Mononuclear cell (primary cell): Measurements from ENCODE around the gene CLASP1. TPM values are rescaled to one million over a fixed set of nuclear protein-coding genes. Genes with fewer than 3 reads are reported as not detected.

Experiments
- H3K27me3 ChIP-seq: 2 replicates; pipeline ENCODE4 v1.6.0; 2011; ENCODE audit warnings: low read length, control low read depth; ENCODE audit not compliant: insufficient read depth
- H3K4me1 ChIP-seq: 2 replicates; pipeline ENCODE4 v1.5.1; 2011; ENCODE audit warnings: mild to moderate bottlenecking, low read length, control low read depth; ENCODE audit not compliant: insufficient read depth
- H3K4me3 ChIP-seq: 2 replicates; pipeline ENCODE4 v1.5.1; 2011; ENCODE audit warnings: mild to moderate bottlenecking, low read length, moderate library complexity
- H3K9me3 ChIP-seq: 2 replicates; pipeline ENCODE4 v1.5.1; 2011; ENCODE audit warnings: low read depth, mild to moderate bottlenecking, control low read depth, low read length
- total RNA-seq: library from RNA; depleted of rRNA; stranded (reverse); fragments of >200 nt; gene quantifications from one replicate; pipeline ENCODE4 v1.2.3, GENCODE V29; 2012

Gene CLASP1
- total RNA-seq, 1 donor, result 74.6 TPM

DNA sequence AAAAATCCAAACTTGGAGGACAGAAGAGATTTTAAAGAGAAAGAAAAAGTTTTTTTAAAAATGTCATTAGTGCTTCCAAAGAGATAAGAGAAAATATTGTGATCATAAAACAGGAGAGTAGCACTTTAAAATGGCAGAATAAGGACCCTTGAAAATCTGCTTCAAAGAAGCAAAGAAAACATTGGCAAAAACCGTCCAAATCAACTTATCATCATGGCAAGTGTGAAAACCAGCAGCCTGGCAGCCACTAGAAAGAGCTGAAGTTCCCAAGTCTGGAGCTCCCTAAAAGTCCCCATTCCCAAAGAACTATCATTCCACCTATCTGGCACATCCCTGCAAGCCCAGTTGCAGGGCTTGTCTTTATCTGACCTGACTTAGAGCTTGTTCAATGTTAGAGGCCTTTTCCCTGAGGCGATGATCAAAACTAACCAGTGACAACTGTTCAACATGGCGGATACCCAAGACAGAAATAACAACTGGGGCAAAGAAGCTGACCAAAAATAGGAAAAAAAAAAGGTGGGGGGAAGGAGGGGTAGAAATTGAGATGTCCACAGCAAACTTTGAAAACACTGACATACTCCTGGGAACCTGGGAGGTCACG is 143.2 kb downstream of the CLASP1 start:
- no peaks in the 10 kb centered on the region for H3K9me3 ChIP-seq
- H3K4me1 ChIP-seq, result no peaks in the 10 kb centered on the region
- H3K27me3 ChIP-seq, result no peaks in the 10 kb centered on the region
- no peak overlapping the region for H3K4me3 ChIP-seq

DNA sequence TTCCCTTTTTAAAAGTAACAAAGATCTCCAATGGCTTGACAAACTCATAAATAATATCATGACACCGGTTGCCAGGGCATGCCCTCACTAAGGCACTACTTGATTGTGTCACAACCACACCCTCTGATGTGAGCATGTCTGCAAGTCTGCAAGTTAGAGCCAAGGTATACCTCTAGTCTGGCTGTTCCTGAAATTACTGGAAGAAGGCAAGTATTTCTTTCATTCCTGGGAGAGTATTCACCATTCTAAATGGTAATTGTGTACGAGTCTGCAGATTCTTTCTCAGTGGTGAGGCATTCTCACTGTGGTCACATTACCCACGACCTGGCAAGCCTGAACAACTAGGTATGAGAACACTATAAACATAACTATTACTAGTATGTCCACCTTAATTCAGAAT is 144.3 kb downstream of the CLASP1 start:
- Histone ChIP-seq H3K4me1 (no peaks in the 10 kb centered on the region), H3K27me3 (no peaks in the 10 kb centered on the region), H3K4me3 (no peak overlapping the region), H3K9me3 (no peaks in the 10 kb centered on the region)

GRCh38 chr2:121504316-121504715 is 144.9 kb downstream of the CLASP1 start:
- no peaks in the 10 kb centered on the region for H3K9me3 ChIP-seq
- H3K4me1 ChIP-seq, result no peaks in the 10 kb centered on the region
- no peaks in the 10 kb centered on the region for H3K27me3 ChIP-seq
- no peak overlapping the region for H3K4me3 ChIP-seq

GRCh38 chr2:121502781-121503180 is 146.5 kb downstream of the CLASP1 start:
- Histone ChIP-seq H3K27me3 (no peaks in the 10 kb centered on the region), H3K4me3 (no peak overlapping the region), H3K4me1 (no peaks in the 10 kb centered on the region), H3K9me3 (no peaks in the 10 kb centered on the region)

DNA sequence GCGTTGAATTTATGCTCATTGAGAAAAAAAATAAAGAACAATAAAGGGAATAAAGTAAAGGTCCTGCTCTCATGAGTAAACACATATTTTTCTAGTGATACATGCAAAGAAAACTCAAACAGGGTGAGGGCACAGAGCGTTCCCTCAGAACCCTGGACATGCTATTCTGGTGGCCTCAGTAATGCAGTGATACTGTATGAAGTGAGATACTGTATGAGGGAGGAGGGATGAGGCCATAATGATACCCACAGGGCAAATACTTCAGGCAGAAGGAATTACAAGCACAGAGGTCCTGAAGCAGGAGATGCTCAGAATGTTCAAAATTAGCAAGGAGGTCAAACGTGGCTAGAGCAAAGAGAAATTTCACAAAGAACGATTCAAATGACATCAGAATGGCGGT is 147.0 kb downstream of the CLASP1 start:
- no peak overlapping the region for H3K4me3 ChIP-seq
- H3K27me3 ChIP-seq, result no peaks in the 10 kb centered on the region
- H3K9me3 ChIP-seq, result no peaks in the 10 kb centered on the region
- no peaks in the 10 kb centered on the region for H3K4me1 ChIP-seq

GRCh38 chr2:121501554-121501953 is 147.7 kb downstream of the CLASP1 start:
- Histone ChIP-seq H3K4me1 (no peaks in the 10 kb centered on the region), H3K27me3 (no peaks in the 10 kb centered on the region), H3K9me3 (no peaks in the 10 kb centered on the region), H3K4me3 (no peak overlapping the region)

DNA sequence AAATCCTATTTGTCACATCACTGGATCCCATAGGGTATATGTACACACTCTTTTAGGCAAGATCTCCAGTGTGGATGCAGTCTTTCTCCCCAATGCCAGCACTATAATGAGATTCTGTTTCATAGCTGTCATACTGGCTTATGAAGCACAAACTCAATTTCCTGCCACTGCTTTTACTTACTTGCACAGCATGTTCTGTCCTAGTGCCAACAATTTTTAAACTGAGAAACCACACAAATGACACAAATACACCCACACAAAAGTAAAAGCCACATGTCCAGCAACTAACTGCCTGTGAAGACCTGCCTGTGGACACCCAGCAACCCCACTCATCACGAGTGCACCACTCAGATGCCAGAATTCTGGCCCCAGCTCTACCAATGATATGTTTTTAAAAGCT is 148.2 kb downstream of the CLASP1 start:
- H3K9me3 ChIP-seq, result no peaks in the 10 kb centered on the region
- no peaks in the 10 kb centered on the region for H3K4me1 ChIP-seq
- H3K27me3 ChIP-seq, result no peaks in the 10 kb centered on the region
- H3K4me3 ChIP-seq, result no peak overlapping the region

- Histone ChIP-seq H3K27me3 (no peaks in the 10 kb centered on the region), H3K4me1 (no peaks in the 10 kb centered on the region), H3K4me3 (no peak overlapping the region), H3K9me3 (no peaks in the 10 kb centered on the region)
Observed at GRCh38 chr2:121498731-121499130, 150.5 kb downstream of the CLASP1 start.

DNA sequence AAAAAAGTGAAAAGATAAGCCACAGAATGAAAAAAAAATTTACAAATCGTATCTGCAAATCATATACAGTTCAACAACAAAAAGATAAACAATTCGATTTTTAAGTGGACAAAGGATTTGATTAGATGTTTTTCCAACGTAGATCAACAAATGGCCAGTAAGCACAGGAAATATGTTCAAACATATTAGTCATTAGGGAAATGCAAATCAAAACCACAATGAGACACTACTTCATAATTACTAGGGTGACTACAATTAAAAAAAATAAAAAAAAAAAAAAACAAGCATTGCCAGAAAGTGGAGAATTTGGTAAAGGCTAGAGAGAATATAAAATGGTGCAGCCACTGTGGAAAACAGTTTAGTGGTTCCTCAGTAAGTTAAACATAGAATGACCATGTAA is 156.9 kb downstream of the CLASP1 start:
- H3K4me3 ChIP-seq, result no peak overlapping the region
- H3K9me3 ChIP-seq, result no peaks in the 10 kb centered on the region
- H3K27me3 ChIP-seq, result no peaks in the 10 kb centered on the region
- peaks cover 3% of the 10 kb centered on the region for H3K4me1 ChIP-seq

- no peak overlapping the region for H3K4me3 ChIP-seq
- no peaks in the 10 kb centered on the region for H3K9me3 ChIP-seq
- H3K4me1 ChIP-seq, result peaks cover 3% of the 10 kb centered on the region
- H3K27me3 ChIP-seq, result no peaks in the 10 kb centered on the region
Observed at GRCh38 chr2:121491518-121491917, 157.7 kb downstream of the CLASP1 start.

DNA sequence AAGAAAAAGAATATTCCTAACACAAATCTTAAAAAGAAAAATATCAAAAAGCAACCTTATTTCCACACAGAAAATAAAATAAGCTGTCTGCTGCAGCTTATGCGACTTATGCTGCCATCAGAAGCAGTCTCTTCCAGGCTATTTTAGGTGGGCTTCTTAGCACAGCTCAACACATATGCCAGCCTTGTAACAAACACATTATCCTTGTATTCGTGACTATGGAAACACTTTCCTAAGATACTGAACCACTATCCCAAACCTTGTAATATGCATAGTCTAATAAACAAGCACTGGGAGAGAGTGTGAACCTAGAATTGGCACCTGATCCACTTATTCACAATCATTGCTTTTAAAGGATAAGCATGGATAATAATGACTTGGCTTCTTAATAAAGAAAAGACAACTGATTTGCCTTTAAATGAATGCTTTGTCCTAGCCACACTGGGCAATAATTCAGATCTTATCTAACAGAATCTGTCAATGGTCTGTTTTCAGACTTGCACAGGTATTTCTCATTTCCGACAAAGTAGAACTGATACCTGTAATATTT is 158.6 kb downstream of the CLASP1 start:
- H3K9me3 ChIP-seq, result no peaks in the 10 kb centered on the region
- no peaks in the 10 kb centered on the region for H3K27me3 ChIP-seq
- H3K4me1 ChIP-seq, result peaks cover 3% of the 10 kb centered on the region
- no peak overlapping the region for H3K4me3 ChIP-seq

- Histone ChIP-seq H3K4me1 (peaks cover 3% of the 10 kb centered on the region), H3K27me3 (no peaks in the 10 kb centered on the region), H3K4me3 (no peak overlapping the region), H3K9me3 (no peaks in the 10 kb centered on the region)
Observed at GRCh38 chr2:121489911-121490583, 159.2 kb downstream of the CLASP1 start.

- H3K27me3 ChIP-seq, result no peaks in the 10 kb centered on the region
- no peak overlapping the region for H3K4me3 ChIP-seq
- peaks cover 7% of the 10 kb centered on the region for H3K4me1 ChIP-seq
- H3K9me3 ChIP-seq, result no peaks in the 10 kb centered on the region
Observed at GRCh38 chr2:121489284-121489683, 160.0 kb downstream of the CLASP1 start.

- no peak overlapping the region for H3K4me3 ChIP-seq
- H3K4me1 ChIP-seq, result peaks cover 11% of the 10 kb centered on the region
- H3K9me3 ChIP-seq, result no peaks in the 10 kb centered on the region
- H3K27me3 ChIP-seq, result no peaks in the 10 kb centered on the region
Observed at GRCh38 chr2:121486191-121486790, 163.0 kb downstream of the CLASP1 start.

DNA sequence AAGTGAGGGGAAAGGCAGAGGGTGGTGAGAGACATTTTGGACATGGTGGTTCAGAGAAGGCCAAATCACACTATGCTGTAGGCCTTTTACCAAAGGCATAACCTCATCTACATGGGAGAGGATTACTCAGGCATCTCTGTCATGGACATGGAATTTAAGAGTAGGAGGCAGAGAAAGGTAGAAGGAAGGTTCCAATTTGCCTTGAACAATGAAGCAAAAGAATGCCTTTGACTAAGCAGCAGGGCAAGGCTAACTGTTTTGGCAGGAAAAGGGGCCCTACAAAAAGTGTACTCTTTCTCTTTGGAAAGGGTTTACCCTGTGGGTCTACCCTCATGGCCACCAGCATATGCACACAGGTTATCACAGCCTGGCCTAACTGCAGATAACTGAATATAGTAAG is 164.2 kb downstream of the CLASP1 start:
- Histone ChIP-seq H3K4me3 (no peak overlapping the region), H3K4me1 (peaks cover 11% of the 10 kb centered on the region), H3K9me3 (no peaks in the 10 kb centered on the region), H3K27me3 (no peaks in the 10 kb centered on the region)
